Jurkat, Clone E6-1 (cell line): ENCODE results near the gene BBIP1.
A peak's percentile ranks its signal among the peaks of the same experiment; 100 is the strongest.
"Not testable (repeated sequence)": the region's sequence is repeated elsewhere in the genome, so short reads cannot be mapped to it uniquely, and the experiment has no call there.

ENCODE experiments used
- DNase-seq: peaks from one replicate; pipeline ENCODE4 v3.0.0-alpha.2; 2011; ENCODE audit warnings: low read depth, low spot score
- H3K4me3 ChIP-seq: 2 replicates; pipeline ENCODE4 v1.5.1; 2011; ENCODE audit warnings: mild to moderate bottlenecking, low read length, control low read depth, moderate library complexity

The BBIP1 gene

GRCh38 chr10:110867011-110867806, 51.8 kb downstream of the BBIP1 start:
- not testable (repeated sequence) for DNase-seq, H3K4me3 ChIP-seq

- no peak overlapping the region for H3K4me3 ChIP-seq
Measured at GRCh38 chr10:110865809-110866482, 53.0 kb downstream of the BBIP1 start.

GRCh38 chr10:110865186-110865808, 53.7 kb downstream of the BBIP1 start:
- no peak for DNase-seq
- no peak overlapping the region for H3K4me3 ChIP-seq

More at GRCh38 chr10:110865809-110866482, 53.0 kb downstream of the BBIP1 start:
- no peak for DNase-seq

DNA sequence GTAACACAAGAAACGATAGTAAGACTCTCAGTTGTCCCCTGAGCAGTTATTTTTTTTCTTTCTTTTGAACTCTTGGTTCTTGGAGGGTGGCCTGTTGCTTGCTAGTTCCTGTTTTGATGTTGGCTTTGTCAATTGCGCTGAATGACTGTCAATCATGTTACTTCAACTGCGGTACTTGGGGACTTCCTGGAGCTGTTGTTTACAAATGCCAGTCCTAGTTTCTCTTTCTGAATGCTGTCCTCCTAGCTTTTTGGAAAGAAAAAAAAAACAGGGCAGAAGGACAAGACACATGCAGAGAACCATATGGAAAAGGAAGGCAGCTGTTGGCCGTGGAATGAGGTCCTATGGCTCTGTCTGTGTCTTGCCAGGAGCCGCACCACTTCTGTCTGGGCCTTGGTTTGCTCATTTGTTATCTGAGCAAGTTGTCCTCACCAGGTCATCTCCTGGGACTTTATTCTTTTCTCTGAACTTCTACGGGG, 54.3 kb downstream of the BBIP1 start:
- DNase-seq: peak; percentile 63
- no peak overlapping the region for H3K4me3 ChIP-seq

DNA sequence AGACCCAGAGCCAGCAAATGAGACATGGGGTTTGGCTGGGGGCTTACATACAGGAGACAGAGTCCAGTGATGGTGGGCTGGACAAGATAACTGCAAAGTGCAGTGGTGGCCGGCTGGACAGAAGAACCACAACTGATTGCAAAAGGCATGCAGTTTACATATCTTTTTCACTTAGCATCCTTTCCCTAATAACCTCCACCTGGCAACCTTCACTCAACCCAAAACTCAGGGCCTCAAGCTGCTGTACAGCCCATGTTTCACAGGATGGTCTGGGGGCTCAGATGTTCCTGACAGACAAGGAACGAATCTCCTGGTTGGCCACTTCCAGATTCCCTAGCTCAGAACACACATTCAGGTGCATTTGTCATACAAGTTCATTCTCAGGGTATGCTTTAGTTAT, 55.0 kb downstream of the BBIP1 start:
- no peak for DNase-seq
- H3K4me3 ChIP-seq: no peak overlapping the region

- H3K4me3 ChIP-seq: no peak overlapping the region
- DNase-seq: no peak
Measured at GRCh38 chr10:110863361-110863760, 55.6 kb downstream of the BBIP1 start.

- no peak overlapping the region for H3K4me3 ChIP-seq
- DNase-seq: no peak
Measured at GRCh38 chr10:110862961-110863360, 56.0 kb downstream of the BBIP1 start.

- no peak for DNase-seq
- H3K4me3 ChIP-seq: no peak overlapping the region
Measured at GRCh38 chr10:110861930-110862649, 56.9 kb downstream of the BBIP1 start.

DNA sequence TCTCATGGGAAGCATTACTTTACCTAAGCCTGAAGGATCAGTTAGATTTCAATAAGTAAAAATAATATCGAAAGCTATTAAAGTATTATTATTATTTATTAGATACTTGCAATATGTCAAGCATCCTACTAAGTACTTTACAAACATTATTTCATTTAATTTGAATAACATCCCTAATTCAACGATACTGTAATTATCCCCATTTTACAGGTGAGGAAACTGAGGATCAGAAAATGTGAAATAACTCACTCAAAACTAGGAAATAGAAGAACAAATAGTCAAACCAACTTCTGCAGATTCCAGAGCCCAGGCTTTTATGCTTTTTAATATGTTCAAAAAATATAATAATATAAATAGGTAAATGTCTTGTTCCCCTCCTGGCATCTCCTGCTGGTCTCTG, 57.5 kb downstream of the BBIP1 start:
- no peak for DNase-seq
- no peak overlapping the region for H3K4me3 ChIP-seq

GRCh38 chr10:110860576-110861241, 58.3 kb downstream of the BBIP1 start:
- no peak overlapping the region for H3K4me3 ChIP-seq
- peak; percentile 61 for DNase-seq

- DNase-seq: no peak
Measured at GRCh38 chr10:110859973-110860376, 59.0 kb downstream of the BBIP1 start.

GRCh38 chr10:110859206-110859972, 59.6 kb downstream of the BBIP1 start:
- DNase-seq: no peak
- H3K4me3 ChIP-seq: no peak overlapping the region

More at GRCh38 chr10:110859973-110860376, 59.0 kb downstream of the BBIP1 start:
- no peak overlapping the region for H3K4me3 ChIP-seq

DNA sequence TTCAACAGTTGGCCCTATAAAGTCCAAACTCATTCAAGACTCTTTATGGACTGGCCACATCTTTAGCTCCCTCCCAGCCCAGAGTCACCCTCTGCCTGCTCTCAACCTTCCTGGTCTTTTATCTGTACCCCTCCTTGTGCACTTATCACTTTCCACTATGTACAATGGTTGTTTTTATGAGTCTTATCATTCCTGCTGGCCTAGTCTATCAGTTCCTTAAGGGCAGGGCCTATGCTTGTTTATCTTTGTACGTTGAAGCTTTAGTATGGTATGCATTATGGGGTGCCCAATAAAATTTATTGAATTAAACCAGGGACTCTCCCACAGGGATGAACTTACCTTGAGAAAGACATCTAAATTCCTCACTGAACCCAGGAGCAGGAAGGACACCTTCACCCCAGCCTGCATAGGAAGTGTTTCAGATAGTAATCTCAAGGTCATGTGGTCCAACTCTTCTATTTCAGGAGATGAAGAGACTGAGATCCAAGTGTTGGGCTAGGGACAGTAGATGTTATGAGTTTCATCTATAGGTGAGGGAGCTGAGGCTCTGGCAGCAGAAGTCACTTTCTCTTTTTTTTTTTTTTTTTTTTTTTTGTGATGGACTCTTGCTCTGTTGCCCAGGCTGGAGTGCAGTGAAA, 60.6 kb downstream of the BBIP1 start:
- no peak for DNase-seq
- no peak overlapping the region for H3K4me3 ChIP-seq

GRCh38 chr10:110857265-110858171, 61.5 kb downstream of the BBIP1 start:
- no peak overlapping the region for H3K4me3 ChIP-seq
- no peak for DNase-seq

DNA sequence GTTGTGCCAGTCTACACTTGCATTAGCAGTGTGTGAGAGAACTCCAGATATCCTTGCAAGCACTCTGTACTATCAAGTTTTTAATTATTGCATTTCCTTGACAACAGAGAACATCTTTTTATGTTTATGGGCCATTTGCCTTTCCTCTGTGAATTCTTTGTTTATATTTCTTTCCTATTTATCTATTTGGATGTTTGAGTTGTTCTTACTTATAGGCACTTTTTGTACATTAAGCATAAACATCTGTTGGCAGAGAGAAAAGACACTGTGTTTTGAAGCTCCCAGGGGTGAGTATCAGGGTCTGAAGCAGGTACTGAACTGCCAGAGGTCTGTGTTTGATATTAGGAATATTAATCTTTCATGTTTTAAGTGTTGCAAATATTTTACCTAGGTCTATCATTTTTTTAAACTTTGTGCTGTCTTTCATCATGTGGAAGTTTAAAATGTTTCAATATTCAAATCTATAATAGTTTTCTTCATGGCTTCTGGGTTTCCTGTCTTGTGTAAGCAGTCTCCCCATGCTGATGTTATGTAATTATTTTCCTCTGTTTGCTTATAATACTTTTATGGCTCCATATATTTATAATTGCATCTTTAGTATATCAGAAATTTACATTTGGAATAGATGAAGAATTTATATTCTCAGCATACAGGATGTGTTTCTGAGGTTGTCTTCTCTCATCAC, 64.9 kb downstream of the BBIP1 start:
- no peak for DNase-seq
- H3K4me3 ChIP-seq: no peak overlapping the region

DNA sequence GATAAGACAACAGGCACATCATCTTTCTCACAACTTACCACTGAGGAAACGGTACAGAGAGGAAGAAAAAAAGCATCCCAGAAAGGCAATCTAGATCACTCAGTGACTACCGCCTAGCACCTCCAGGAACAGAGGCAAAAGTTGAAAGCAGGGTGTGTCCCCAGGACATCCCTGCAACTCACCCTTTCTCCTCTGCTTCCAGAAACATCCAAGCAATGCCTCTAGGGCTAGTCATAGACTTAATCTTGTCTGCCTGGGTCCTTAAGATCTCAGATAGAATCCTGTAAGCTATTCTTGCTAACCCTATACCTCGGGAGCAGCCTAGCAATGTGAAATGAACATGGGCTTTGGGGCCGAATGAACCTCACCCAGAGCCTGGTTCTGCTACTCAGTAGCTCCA, 66.0 kb downstream of the BBIP1 start:
- H3K4me3 ChIP-seq: no peak overlapping the region
- no peak for DNase-seq
